CD4-positive, alpha-beta T cell treated with Interleukin-6 at 100 ng/mL for 8 hours (primary cell): ENCODE measurements around the gene GSTO2.

ENCODE experiments used
- DNase-seq: peaks from one replicate; pipeline ENCODE4 v3.0.0-alpha.2; 2020; ENCODE audit warnings: mixed read lengths, low spot score

Gene GSTO2

GRCh38 chr10:104308439-104308903 lies 39.5 kb downstream of the GSTO2 start:
- peak; percentile 42 for DNase-seq

GRCh38 chr10:104309980-104310978 lies 41.3 kb downstream of the GSTO2 start:
- no peak for DNase-seq

GRCh38 chr10:104311184-104311720 lies 42.3 kb downstream of the GSTO2 start:
- DNase-seq = no peak

- no peak for DNase-seq
Observed at GRCh38 chr10:104314591-104315485, 45.9 kb downstream of the GSTO2 start.

GRCh38 chr10:104315486-104315921 lies 46.5 kb downstream of the GSTO2 start:
- no peak for DNase-seq

- DNase-seq = no peak
Observed at GRCh38 chr10:104316321-104317099, 47.5 kb downstream of the GSTO2 start.

- no peak for DNase-seq
Observed at GRCh38 chr10:104317269-104317710, 48.3 kb downstream of the GSTO2 start.

- DNase-seq = no peak
Observed at GRCh38 chr10:104317726-104318299, 48.8 kb downstream of the GSTO2 start.

GRCh38 chr10:104318326-104318725 lies 49.3 kb downstream of the GSTO2 start:
- no peak for DNase-seq

GRCh38 chr10:104318810-104319741 lies 50.1 kb downstream of the GSTO2 start:
- no peak for DNase-seq

GRCh38 chr10:104321226-104321625 lies 52.2 kb downstream of the GSTO2 start:
- no peak for DNase-seq

GRCh38 chr10:104321725-104322415 lies 52.9 kb downstream of the GSTO2 start:
- peak; percentile 35 for DNase-seq

GRCh38 chr10:104322416-104322782 lies 53.4 kb downstream of the GSTO2 start:
- DNase-seq = peak; percentile 40

GRCh38 chr10:104323085-104323484 lies 54.1 kb downstream of the GSTO2 start:
- DNase-seq = no peak

- no peak for DNase-seq
Observed at GRCh38 chr10:104323760-104324201, 54.8 kb downstream of the GSTO2 start.

GRCh38 chr10:104324221-104324686 lies 55.3 kb downstream of the GSTO2 start:
- DNase-seq = no peak

GRCh38 chr10:104324931-104325330 lies 55.9 kb downstream of the GSTO2 start:
- DNase-seq = no peak

GRCh38 chr10:104325436-104326435 lies 56.8 kb downstream of the GSTO2 start:
- no peak for DNase-seq
